ENCODE data around the gene RBM38. TPM values are rescaled to one million over a fixed set of nuclear protein-coding genes. Genes with fewer than 3 reads are reported as not detected.

Gene RBM38
- total RNA-seq, 1 experiment from 2014 or later, result 56.5 TPM

GRCh38 chr20:57421253-57422220, 30.3 kb downstream of the RBM38 start:
- H2AFZ ChIP-seq (ENCODE audit: low read length), result no peak overlapping the region
- H3K9me2 ChIP-seq (replicated peaks; ENCODE audit: low read length), result no peaks in the 10 kb centered on the region
- TF ChIP-seq EZH2phosphoT487 (IDR thresholded peaks at IDR 0.05; ENCODE audit: borderline replicate concordance, low read length), result no peak
- TF ChIP-seq EZH2 (IDR thresholded peaks at IDR 0.05; ENCODE audit: low read length, unreplicated experiment), result no peak
- no peak for TF ChIP-seq CTCF (conservative IDR thresholded peaks at IDR 0.05; ENCODE audit: low read depth, low read length)
- ATAC-seq, result no peak
- no peak overlapping the region for H3K4me3 ChIP-seq (ENCODE audit: low read length)
- no peaks in the 10 kb centered on the region for H3K4me1 ChIP-seq (ENCODE audit: insufficient read depth, low read length)
- BruUV-seq (replicated peaks), result no TSS peak
- H3K27ac ChIP-seq (ENCODE audit: low read length), result no peak overlapping the region
- ChIA-PET CTCF (no interaction called here), POLR2A (ENCODE audit: unreplicated experiment) (no interaction called here)
- H4K20me1 ChIP-seq (ENCODE audit: low read length), result no peaks in the 10 kb centered on the region
- no peak overlapping the region for H3K9ac ChIP-seq (ENCODE audit: low read length)
- no peaks in the 10 kb centered on the region for H3K36me3 ChIP-seq (ENCODE audit: low read depth, low read length)
- no peaks in the 10 kb centered on the region for H3K27me3 ChIP-seq (ENCODE audit: low read length)
- no peak overlapping the region for H3K4me2 ChIP-seq (ENCODE audit: low read length)
- no peaks in the 10 kb centered on the region for H3F3A ChIP-seq (ENCODE audit: low read length, unreplicated experiment)
- no peaks in the 10 kb centered on the region for H3K9me3 ChIP-seq (ENCODE audit: low read length)
- intact Hi-C loops (cut with micrococcal nuclease), result no loop called here
- H3K79me2 ChIP-seq (ENCODE audit: low read length), result no peaks in the 10 kb centered on the region
- no peak for DNase-seq

- CTCF ChIA-PET, result no interaction called here
- Histone ChIP-seq H3K9me2 (replicated peaks; ENCODE audit: low read length) (no peaks in the 10 kb centered on the region), H3K4me3 (ENCODE audit: low read length) (no peak overlapping the region), H3K27me3 (ENCODE audit: low read length) (no peaks in the 10 kb centered on the region), H4K20me1 (ENCODE audit: low read length) (no peaks in the 10 kb centered on the region), H3K9ac (ENCODE audit: low read length) (no peak overlapping the region), H3K9me3 (ENCODE audit: low read length) (no peaks in the 10 kb centered on the region), H3K4me1 (ENCODE audit: insufficient read depth, low read length) (no peaks in the 10 kb centered on the region), H3K4me2 (ENCODE audit: low read length) (no peak overlapping the region), H3K36me3 (ENCODE audit: low read depth, low read length) (no peaks in the 10 kb centered on the region), H3F3A (ENCODE audit: low read length, unreplicated experiment) (no peaks in the 10 kb centered on the region), H3K27ac (ENCODE audit: low read length) (no peak overlapping the region), H2AFZ (ENCODE audit: low read length) (no peak overlapping the region), H3K79me2 (ENCODE audit: low read length) (no peaks in the 10 kb centered on the region)
- intact Hi-C loops (cut with micrococcal nuclease), result no loop called here
- ATAC-seq (no peak), DNase-seq (no peak)
- TF ChIP-seq EZH2phosphoT487 (IDR thresholded peaks at IDR 0.05; ENCODE audit: borderline replicate concordance, low read length), result no peak
- TF ChIP-seq EZH2 (IDR thresholded peaks at IDR 0.05; ENCODE audit: low read length, unreplicated experiment), result no peak
- no peak for TF ChIP-seq CTCF (conservative IDR thresholded peaks at IDR 0.05; ENCODE audit: low read depth, low read length)
- POLR2A ChIA-PET (ENCODE audit: unreplicated experiment), result no interaction called here
- BruUV-seq (replicated peaks), result no TSS peak
Observed at GRCh38 chr20:57422254-57422653, 31.1 kb downstream of the RBM38 start.

Data from PC-3 (cell line).